ENCODE results near the gene MYL6. TPM values are rescaled to one million over a fixed set of nuclear protein-coding genes. Genes with fewer than 3 reads are reported as not detected.
A peak's percentile ranks its signal among the peaks of the same experiment; 100 is the strongest.

Gene MYL6
- total RNA-seq, 5 donors from 2014 or later (not counting 1 experiment from before 2014, with no cell fraction given) = 506 to 663 (median 569) TPM

GRCh38 chr12:56121204-56121870 lies 36.8 kb upstream of the MYL6 start:
- Histone ChIP-seq H3K27ac (ENCODE audit: low read length) (no peak overlapping the region), H3K9me3 (no peaks in the 10 kb centered on the region), H3K36me3 (ENCODE audit: control insufficient read depth in 2 of 2, extremely low read depth in 1 of 2, insufficient read depth in 1 of 2, low read length in 1 of 2) (peaks cover 7 to 23% of the 10 kb centered on the region in 2 donors), H3K4me3 (ENCODE audit: control insufficient read depth in 1 of 2, extremely low read depth in 1 of 2, low read length in 1 of 2) (no peak overlapping the region), H3K27me3 (replicated peaks in 1 of 2; ENCODE audit: control insufficient read depth in 2 of 2, extremely low read depth in 1 of 2, insufficient read depth in 2 of 2, low read length in 1 of 2) (no peaks in the 10 kb centered on the region), H3K4me1 (ENCODE audit: control insufficient read depth in 1 of 2, extremely low read depth in 1 of 2, insufficient read depth in 2 of 2, low read length in 2 of 2) (peaks cover 20 to 35% of the 10 kb centered on the region in 2 experiments)
- Mint-ChIP-seq H3K36me3 (peaks cover 22% of the 10 kb centered on the region), H3K4me1 (peaks cover 48 to 54% (median 49%) of the 10 kb centered on the region in 3 donors), H3K9me3 (no peaks in the 10 kb centered on the region), H3K4me3 (no peak overlapping the region), H3K27me3 (no peaks in the 10 kb centered on the region), H3K27ac (no peak overlapping the region)
- POLR2A ChIA-PET = no interaction called here
- DNase-seq (no peak), ATAC-seq (replicated peaks in 1 of 4) (no peak)
- CTCF ChIA-PET = interaction anchor here in 1 of 2 donors (4.4 kb wide), 1 partner anchor 68 kb away, joined by 53 read pairs; the partner anchor contains the start of gene SMARCC2
- WGBS (ENCODE audit: insufficient coverage) = 90% methylated on average over 8 of the region's 11 CpGs

GRCh38 chr12:56122637-56123036 lies 35.5 kb upstream of the MYL6 start:
- no peaks in the 10 kb centered on the region for H3K9me3 ChIP-seq
- no peak for ATAC-seq (replicated peaks in 1 of 4)
- Mint-ChIP-seq H3K27me3 (no peaks in the 10 kb centered on the region), H3K27ac (peak overlapping the region in 1 of 2 donors; percentile 44), H3K4me1 (peaks cover 49 to 60% (median 55%) of the 10 kb centered on the region in 3 donors), H3K4me3 (no peak overlapping the region), H3K36me3 (peaks cover 14% of the 10 kb centered on the region), H3K9me3 (no peaks in the 10 kb centered on the region)
- ChIA-PET CTCF (interaction anchor here (0.5 to 1.8 kb wide), 5 partner anchors 19 to 1711 kb away, joined by 3 to 10 read pairs (median 4); partner anchors contain the start of genes PA2G4 (in 1 of the 2) and SMARCC2 (in 1 of the 2)), POLR2A (interaction anchor here (0.6 to 1.0 kb wide), 6 partner anchors 18 to 1379 kb away, joined by 3 to 7 read pairs (median 4); partner anchors contain the start of genes PA2G4 (in 1 of the 2) and PYM1 (in 1 of the 2))
- no peak overlapping the region for H3K4me3 ChIP-seq (ENCODE audit: control insufficient read depth in 1 of 2, extremely low read depth in 1 of 2, low read length in 1 of 2)
- H3K27me3 ChIP-seq (replicated peaks in 1 of 2; ENCODE audit: control insufficient read depth in 2 of 2, extremely low read depth in 1 of 2, insufficient read depth in 2 of 2, low read length in 1 of 2) = no peaks in the 10 kb centered on the region
- DNase-seq = no peak
- peaks cover 29 to 42% of the 10 kb centered on the region in 2 experiments for H3K4me1 ChIP-seq (ENCODE audit: control insufficient read depth in 1 of 2, extremely low read depth in 1 of 2, insufficient read depth in 2 of 2, low read length in 2 of 2)
- no peak overlapping the region for H3K27ac ChIP-seq (ENCODE audit: low read length)
- peaks cover 7 to 20% of the 10 kb centered on the region in 2 donors for H3K36me3 ChIP-seq (ENCODE audit: control insufficient read depth in 2 of 2, extremely low read depth in 1 of 2, insufficient read depth in 1 of 2, low read length in 1 of 2)
- no CpG with 5 or more reads among the region's 2 CpGs for WGBS (ENCODE audit: insufficient coverage)

GRCh38 chr12:56124133-56124532 lies 34.0 kb upstream of the MYL6 start:
- H3K27ac Mint-ChIP-seq = peak overlapping the region; percentile 55 to 97
- Histone ChIP-seq H3K27ac (ENCODE audit: low read length) (no peak overlapping the region), H3K27me3 (replicated peaks in 1 of 2; ENCODE audit: control insufficient read depth in 2 of 2, extremely low read depth in 1 of 2, insufficient read depth in 2 of 2, low read length in 1 of 2) (no peaks in the 10 kb centered on the region), H3K4me1 (ENCODE audit: control insufficient read depth in 1 of 2, extremely low read depth in 1 of 2, insufficient read depth in 2 of 2, low read length in 2 of 2) (peaks cover 23 to 32% of the 10 kb centered on the region in 2 experiments), H3K9me3 (no peaks in the 10 kb centered on the region), H3K36me3 (ENCODE audit: control insufficient read depth in 2 of 2, extremely low read depth in 1 of 2, insufficient read depth in 1 of 2, low read length in 1 of 2) (peaks cover 7 to 20% of the 10 kb centered on the region in 2 donors), H3K4me3 (ENCODE audit: control insufficient read depth in 1 of 2, extremely low read depth in 1 of 2, low read length in 1 of 2) (no peak overlapping the region)
- H3K4me3 Mint-ChIP-seq = no peak overlapping the region
- no peaks in the 10 kb centered on the region for H3K9me3 Mint-ChIP-seq
- H3K27me3 Mint-ChIP-seq = no peaks in the 10 kb centered on the region
- WGBS (ENCODE audit: insufficient coverage) = 65% methylated on average over 2 of the region's 4 CpGs
- peaks cover 45 to 51% (median 45%) of the 10 kb centered on the region in 3 donors for H3K4me1 Mint-ChIP-seq
- ChIA-PET CTCF (interaction anchor here in 1 of 2 donors (1.0 to 1.6 kb wide), 4 partner anchors 28 to 340 kb away, joined by 4 to 8 read pairs (median 6); partner anchors contain the start of genes MYL6B, RNF41 and SMARCC2), POLR2A (interaction anchor here (0.6 to 0.9 kb wide), 3 partner anchors 35 to 293 kb away, joined by 3 to 10 read pairs (median 3); no protein-coding TSS in a partner anchor)
- DNase-seq (no peak), ATAC-seq (replicated peaks in 1 of 4) (no peak)
- peaks cover 11% of the 10 kb centered on the region for H3K36me3 Mint-ChIP-seq

- Mint-ChIP-seq H3K9me3 (no peaks in the 10 kb centered on the region), H3K27ac (peak overlapping the region; percentile 97), H3K36me3 (peaks cover 26% of the 10 kb centered on the region), H3K27me3 (no peaks in the 10 kb centered on the region), H3K4me3 (peak overlapping the region; percentile 47 to 99 (median 98)), H3K4me1 (peaks cover 59 to 66% (median 64%) of the 10 kb centered on the region in 3 donors)
- Histone ChIP-seq H3K27me3 (replicated peaks in 1 of 2; ENCODE audit: control insufficient read depth in 2 of 2, extremely low read depth in 1 of 2, insufficient read depth in 2 of 2, low read length in 1 of 2) (no peaks in the 10 kb centered on the region), H3K9me3 (no peaks in the 10 kb centered on the region), H3K36me3 (ENCODE audit: control insufficient read depth in 2 of 2, extremely low read depth in 1 of 2, insufficient read depth in 1 of 2, low read length in 1 of 2) (peaks cover 5 to 21% of the 10 kb centered on the region in 2 donors), H3K4me3 (ENCODE audit: control insufficient read depth in 1 of 2, extremely low read depth in 1 of 2, low read length in 1 of 2) (no peak overlapping the region), H3K27ac (ENCODE audit: low read length) (peak overlapping the region; percentile 76), H3K4me1 (ENCODE audit: control insufficient read depth in 1 of 2, extremely low read depth in 1 of 2, insufficient read depth in 2 of 2, low read length in 2 of 2) (peaks cover 36 to 53% of the 10 kb centered on the region in 2 experiments)
- DNase-seq (peak in 1 of 35 experiments; percentile 26), ATAC-seq (replicated peaks in 1 of 4) (no peak)
- ChIA-PET POLR2A (interaction anchor here (0.6 to 1.8 kb wide), 3 partner anchors 9 to 266 kb away, joined by 3 to 33 read pairs (median 4); partner anchors contain the start of genes RPL41 (in 1 of the 2) and ZC3H10 (in 1 of the 2)), CTCF (interaction anchor here (0.5 to 5.8 kb wide), 8 partner anchors 8 to 95 kb away, joined by 3 to 65 read pairs (median 4); partner anchors contain the start of genes RNF41 (in 1 of the 2), RPL41 (in 1 of the 2), SMARCC2 (in 1 of the 2) and ZC3H10 (in 1 of the 2))
- 59% methylated on average over 3 of the region's 3 CpGs for WGBS (ENCODE audit: insufficient coverage)
Observed at GRCh38 chr12:56126732-56127239, 31.4 kb upstream of the MYL6 start.

DNA sequence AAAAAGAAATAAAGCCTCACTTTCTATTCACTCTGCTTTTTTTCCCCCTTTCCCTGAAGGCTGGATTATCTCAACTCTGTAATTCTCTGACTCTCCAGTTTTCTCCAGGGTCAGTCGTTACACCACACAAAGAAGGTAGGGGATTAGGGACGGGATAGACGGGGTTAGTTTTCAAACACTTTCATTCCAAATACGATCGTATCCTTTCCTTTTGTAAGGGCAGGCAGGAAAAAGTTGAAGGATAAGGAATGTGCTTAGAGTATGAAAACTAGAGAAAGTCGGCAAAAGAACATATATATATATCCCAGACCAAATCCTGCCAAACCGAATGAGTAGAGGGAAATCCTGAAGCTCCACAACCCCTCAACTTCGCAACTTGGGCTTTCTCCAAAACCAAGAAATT lies 30.7 kb upstream of the MYL6 start:
- CTCF ChIA-PET = interaction anchor here (0.6 to 5.8 kb wide), 19 partner anchors 9 to 375 kb away, joined by 3 to 65 read pairs (median 5); partner anchors contain the start of genes DNAJC14 (in 1 of the 2), MYL6 (in 1 of the 2), MYL6B (in 1 of the 2) and ORMDL2 (in 1 of the 2)
- peak overlapping the region; percentile 76 for H3K27ac ChIP-seq (ENCODE audit: low read length)
- POLR2A ChIA-PET = interaction anchor here (0.5 to 1.8 kb wide), 10 partner anchors 9 to 322 kb away, joined by 3 to 33 read pairs (median 4); partner anchors contain the start of genes ZC3H10 (in 2 of the 2), ORMDL2 (in 1 of the 2), RNF41 (in 1 of the 2) and RPL41 (in 1 of the 2)
- H3K4me1 ChIP-seq (ENCODE audit: control insufficient read depth in 1 of 2, extremely low read depth in 1 of 2, insufficient read depth in 2 of 2, low read length in 2 of 2) = peaks cover 36 to 60% of the 10 kb centered on the region in 2 experiments
- ATAC-seq (replicated peaks in 1 of 4) (no peak), DNase-seq (no peak)
- H3K9me3 ChIP-seq = no peaks in the 10 kb centered on the region
- peak overlapping the region; percentile 97 to 99 (median 98) for H3K4me3 Mint-ChIP-seq
- H3K27me3 ChIP-seq (replicated peaks in 1 of 2; ENCODE audit: control insufficient read depth in 2 of 2, extremely low read depth in 1 of 2, insufficient read depth in 2 of 2, low read length in 1 of 2) = no peaks in the 10 kb centered on the region
- H3K36me3 ChIP-seq (ENCODE audit: control insufficient read depth in 2 of 2, extremely low read depth in 1 of 2, insufficient read depth in 1 of 2, low read length in 1 of 2) = peaks cover 12 to 25% of the 10 kb centered on the region in 2 donors
- peaks cover 31% of the 10 kb centered on the region for H3K36me3 Mint-ChIP-seq
- H3K4me1 Mint-ChIP-seq = peaks cover 66 to 73% (median 71%) of the 10 kb centered on the region in 3 donors
- no peaks in the 10 kb centered on the region for H3K27me3 Mint-ChIP-seq
- H3K9me3 Mint-ChIP-seq = no peaks in the 10 kb centered on the region
- peak overlapping the region; percentile 97 for H3K27ac Mint-ChIP-seq
- WGBS (ENCODE audit: insufficient coverage) = 0% methylated on average over 2 of the region's 8 CpGs
- peak overlapping the region; percentile 4 to 86 for H3K4me3 ChIP-seq (ENCODE audit: control insufficient read depth in 1 of 2, extremely low read depth in 1 of 2, low read length in 1 of 2)
